ENCODE measurements around the gene RASSF6. TPM values are rescaled to one million over a fixed set of nuclear protein-coding genes. Genes with fewer than 3 reads are reported as not detected.

The RASSF6 gene
- total RNA-seq, 1 experiment from 2014 or later: 2.4 TPM

GRCh38 chr4:73539386-73539785, 80.8 kb downstream of the RASSF6 start:
- Histone ChIP-seq H3K9me3 (no peaks in the 10 kb centered on the region), H3K4me3 (ENCODE audit: low read depth, low read length) (no peak overlapping the region), H3K27me3 (replicated peaks; ENCODE audit: control insufficient read depth, insufficient read depth, low read length) (no peaks in the 10 kb centered on the region), H3K36me3 (ENCODE audit: control insufficient read depth, insufficient read depth, low read length) (no peaks in the 10 kb centered on the region), H3K4me1 (no peaks in the 10 kb centered on the region)
- Mint-ChIP-seq H3K4me1 (ENCODE audit: low read depth, unreplicated experiment) (no peaks in the 10 kb centered on the region), H3K4me3 (ENCODE audit: unreplicated experiment) (no peak overlapping the region), H3K9me3 (ENCODE audit: unreplicated experiment) (no peaks in the 10 kb centered on the region), H3K36me3 (ENCODE audit: insufficient read depth, unreplicated experiment) (peaks cover 6% of the 10 kb centered on the region), H3K27me3 (ENCODE audit: insufficient read depth, unreplicated experiment) (no peaks in the 10 kb centered on the region), H3K27ac (ENCODE audit: unreplicated experiment) (no peak overlapping the region)
- intact Hi-C loops (cut with micrococcal nuclease; ENCODE audit: unreplicated experiment): no loop called here
- no peak for TF ChIP-seq CTCF (IDR thresholded peaks at IDR 0.05; ENCODE audit: insufficient read depth in 1 of 2, low read depth in 1 of 2, low read length in 1 of 2, severe bottlenecking in 1 of 2, unreplicated experiment in 1 of 2)
- POLR2A ChIA-PET: no interaction called here
- DNase-seq: no peak
- no TSS peak for BruUV-seq (replicated peaks)
- CTCF ChIA-PET: no interaction called here

- ChIA-PET POLR2A (no interaction called here), CTCF (no interaction called here)
- Histone ChIP-seq H3K4me1 (no peaks in the 10 kb centered on the region), H3K36me3 (ENCODE audit: control insufficient read depth, insufficient read depth, low read length) (no peaks in the 10 kb centered on the region), H3K27me3 (replicated peaks; ENCODE audit: control insufficient read depth, insufficient read depth, low read length) (no peaks in the 10 kb centered on the region), H3K9me3 (no peaks in the 10 kb centered on the region), H3K4me3 (ENCODE audit: low read depth, low read length) (no peak overlapping the region)
- Mint-ChIP-seq H3K4me1 (ENCODE audit: low read depth, unreplicated experiment) (no peaks in the 10 kb centered on the region), H3K27ac (ENCODE audit: unreplicated experiment) (no peak overlapping the region), H3K36me3 (ENCODE audit: insufficient read depth, unreplicated experiment) (no peaks in the 10 kb centered on the region), H3K27me3 (ENCODE audit: insufficient read depth, unreplicated experiment) (no peaks in the 10 kb centered on the region), H3K4me3 (ENCODE audit: unreplicated experiment) (no peak overlapping the region), H3K9me3 (ENCODE audit: unreplicated experiment) (no peaks in the 10 kb centered on the region)
- intact Hi-C loops (cut with micrococcal nuclease; ENCODE audit: unreplicated experiment): no loop called here
- TF ChIP-seq CTCF (IDR thresholded peaks at IDR 0.05; ENCODE audit: insufficient read depth in 1 of 2, low read depth in 1 of 2, low read length in 1 of 2, severe bottlenecking in 1 of 2, unreplicated experiment in 1 of 2): no peak
- no TSS peak for BruUV-seq (replicated peaks)
- DNase-seq: no peak
Measured at GRCh38 chr4:73538162-73538561, 82.1 kb downstream of the RASSF6 start.

- Mint-ChIP-seq H3K27ac (ENCODE audit: unreplicated experiment) (no peak overlapping the region), H3K4me1 (ENCODE audit: low read depth, unreplicated experiment) (no peaks in the 10 kb centered on the region), H3K9me3 (ENCODE audit: unreplicated experiment) (no peaks in the 10 kb centered on the region), H3K27me3 (ENCODE audit: insufficient read depth, unreplicated experiment) (no peaks in the 10 kb centered on the region), H3K4me3 (ENCODE audit: unreplicated experiment) (no peak overlapping the region), H3K36me3 (ENCODE audit: insufficient read depth, unreplicated experiment) (no peaks in the 10 kb centered on the region)
- ChIA-PET CTCF (no interaction called here), POLR2A (no interaction called here)
- BruUV-seq (replicated peaks): no TSS peak
- DNase-seq: no peak
- H3K4me3 ChIP-seq (ENCODE audit: low read depth, low read length): no peak overlapping the region
- intact Hi-C loops (cut with micrococcal nuclease; ENCODE audit: unreplicated experiment): no loop called here
- no peaks in the 10 kb centered on the region for H3K36me3 ChIP-seq (ENCODE audit: control insufficient read depth, insufficient read depth, low read length)
- H3K4me1 ChIP-seq: no peaks in the 10 kb centered on the region
- no peaks in the 10 kb centered on the region for H3K27me3 ChIP-seq (replicated peaks; ENCODE audit: control insufficient read depth, insufficient read depth, low read length)
- no peaks in the 10 kb centered on the region for H3K9me3 ChIP-seq
- TF ChIP-seq CTCF (IDR thresholded peaks at IDR 0.05; ENCODE audit: insufficient read depth in 1 of 2, low read depth in 1 of 2, low read length in 1 of 2, severe bottlenecking in 1 of 2, unreplicated experiment in 1 of 2): no peak
Measured at GRCh38 chr4:73533515-73534422, 86.5 kb downstream of the RASSF6 start.
